Measurements from ENCODE around the gene OCRL. TPM values are rescaled to one million over a fixed set of nuclear protein-coding genes. Genes with fewer than 3 reads are reported as not detected.

The OCRL gene
- total and polyA plus RNA-seq, 2 of the 13 experiments (the other 11 are each of a cell fraction or from before 2014, with no cell fraction given): 13.4 to 32.0 TPM

GRCh38 chrX:129525162-129525561 is 14.9 kb upstream of the OCRL start (continued):
- no peak for TF ChIP-seq ZNF18 (CRISPR knock-in tag; IDR thresholded peaks at IDR 0.05; ENCODE audit: insufficient replicate concordance)
- TF ChIP-seq ZNF143 (CRISPR knock-in tag; IDR thresholded peaks at IDR 0.05): no peak
- TF ChIP-seq PHB2 (IDR thresholded peaks at IDR 0.05; ENCODE audit: partially characterized antibody): no peak
- no peak for TF ChIP-seq ZNF574 (CRISPR knock-in tag; IDR thresholded peaks at IDR 0.05)
- peak; percentile 64; the same call in 1 of the 2 replicates for TF ChIP-seq ELF3 (CRISPR knock-in tag; IDR thresholded peaks at IDR 0.05)
- no peak for TF ChIP-seq ZNF780A (CRISPR knock-in tag; IDR thresholded peaks at IDR 0.05)
- peak; percentile 92 for TF ChIP-seq HHEX (CRISPR knock-in tag; IDR thresholded peaks at IDR 0.05)
- no peak for TF ChIP-seq ZNF598 (CRISPR knock-in tag; IDR thresholded peaks at IDR 0.05; ENCODE audit: borderline replicate concordance)
- no peak for TF ChIP-seq TCF12 (IDR thresholded peaks at IDR 0.05)
- TF ChIP-seq TCF12 (CRISPR knock-in tag; IDR thresholded peaks at IDR 0.05): 0 out of 2 replicates have a peak, but pooled peaks have one; percentile 59
- no peak for TF ChIP-seq KLF12 (CRISPR knock-in tag; IDR thresholded peaks at IDR 0.05; ENCODE audit: borderline replicate concordance)
- no peak for TF ChIP-seq TBP (CRISPR knock-in tag; IDR thresholded peaks at IDR 0.05)
- peak; percentile 39; the same call in 1 of the 2 replicates for TF ChIP-seq ZNF772 (CRISPR knock-in tag; IDR thresholded peaks at IDR 0.05)

Data from HepG2 (cell line).